Smooth muscle cell (in vitro differentiated cells): ENCODE measurements around the gene TENT5A. TPM values are rescaled to one million over a fixed set of nuclear protein-coding genes. Genes with fewer than 3 reads are reported as not detected.

ENCODE experiments used
- DNase-seq: peaks from one replicate; lab custom pipeline; 2025; ENCODE audit not compliant: unreplicated experiment; lab: John Stamatoyannopoulos, UW
- H2AFZ ChIP-seq: fragments of 200-600 bp; sonication (generic); 2 replicates; pipeline ENCODE4 v1.6.0; 2016; ENCODE audit warnings: antibody characterized with exemption, low read depth, mild to moderate bottlenecking
- H3F3A ChIP-seq: fragments of 200-600 bp; sonication (generic); 2 replicates; pipeline ENCODE4 v1.6.0; 2017; ENCODE audit warnings: antibody characterized with exemption, low read depth
- H3K27ac ChIP-seq: fragments of 200-600 bp; sonication (generic); 2 replicates; pipeline ENCODE4 v1.5.1; 2016; ENCODE audit warnings: low read depth, mild to moderate bottlenecking
- H3K27me3 ChIP-seq: fragments of 200-600 bp; sonication (generic); 2 replicates; pipeline ENCODE4 v1.6.1; 2016; ENCODE audit warnings: low read depth, mild to moderate bottlenecking
- H3K36me3 ChIP-seq: fragments of 200-600 bp; sonication (generic); 2 replicates; pipeline ENCODE4 v1.5.1; 2016; ENCODE audit warnings: low read depth
- H3K4me1 ChIP-seq: fragments of 200-600 bp; sonication (generic); 2 replicates; pipeline ENCODE4 v1.5.1; 2016; ENCODE audit warnings: low read depth
- H3K4me2 ChIP-seq: fragments of 200-600 bp; sonication (generic); 2 replicates; pipeline ENCODE4 v1.6.0; 2016; ENCODE audit warnings: mild to moderate bottlenecking
- H3K4me3 ChIP-seq: fragments of 200-600 bp; sonication (generic); 2 replicates; pipeline ENCODE4 v1.5.1; 2016; ENCODE audit warnings: mild to moderate bottlenecking
- H3K79me2 ChIP-seq: fragments of 200-600 bp; sonication (generic); 2 replicates; pipeline ENCODE4 v1.6.0; 2016; ENCODE audit warnings: low read depth, mild to moderate bottlenecking
- H3K9ac ChIP-seq: fragments of 200-600 bp; sonication (generic); 2 replicates; pipeline ENCODE4 v1.6.0; 2016; ENCODE audit warnings: low read depth
- H3K9me3 ChIP-seq: fragments of 200-600 bp; sonication (generic); replicated peaks from 2 replicates; pipeline ENCODE4 v1.5.1; 2016; ENCODE audit warnings: low read depth
- H4K20me1 ChIP-seq: fragments of 200-600 bp; sonication (generic); 2 replicates; pipeline ENCODE4 v1.6.0; 2016; ENCODE audit warnings: low read depth
- WGBS: methylation state at CpG from one replicate; pipeline ENCODE4 v1.1.7; 2016; ENCODE audit warnings: low lambda C conversion rate; 5-methylcytosine and 5-hydroxymethylcytosine counted together
- polyA plus RNA-seq: library from polyadenylated mRNA; unstranded; fragments of >200 nt; fragmentation: Nextera tagmentation; extraction: Ambion mirVana; gene quantifications from 2 replicates; pipeline ENCODE4 v1.2.1, GENCODE V29; 2016
- total RNA-seq: library from RNA; depleted of rRNA; stranded (reverse); fragments of >200 nt; gene quantifications from 2 replicates; pipeline ENCODE4 v1.2.3, GENCODE V29; 2014
- TF ChIP-seq, protein P1 (sequence below): fragments of 200-600 bp; sonication (generic); IDR thresholded peaks from 2 replicates; pipeline ENCODE4 v1.5.1; 2017; ENCODE audit warnings: borderline replicate concordance, mild to moderate bottlenecking, antibody characterized with exemption; ENCODE audit not compliant: insufficient read depth, poor library complexity, severe bottlenecking

The TENT5A gene
- total and polyA plus RNA-seq, 2 experiments from 2014 or later: 123 to 151 TPM

DNA sequence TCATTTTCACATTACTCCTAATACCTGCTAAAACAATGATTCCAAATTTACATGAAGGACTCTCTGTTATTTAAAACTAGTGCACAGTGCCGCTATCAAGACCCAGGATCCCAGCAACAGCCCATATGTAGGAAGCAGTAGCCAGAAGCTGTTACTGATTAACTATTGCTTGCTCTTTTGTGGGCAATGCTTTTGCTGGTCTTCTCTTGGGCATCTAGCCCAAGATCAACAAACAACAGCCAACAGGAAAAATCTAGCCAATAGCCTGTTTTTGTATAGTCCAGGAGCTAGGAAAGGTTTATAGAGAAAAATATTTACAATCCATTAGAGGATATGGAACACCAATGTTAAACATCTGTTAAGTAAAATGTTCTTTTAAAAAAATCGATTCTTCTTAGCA, 22.1 kb upstream of the TENT5A start:
- Histone ChIP-seq H3K4me2 (no peak overlapping the region), H3K9ac (no peak overlapping the region), H4K20me1 (no peaks in the 10 kb centered on the region), H3K27ac (no peak overlapping the region), H2AFZ (no peak overlapping the region), H3K9me3 (no peaks in the 10 kb centered on the region), H3K36me3 (no peaks in the 10 kb centered on the region), H3F3A (no peaks in the 10 kb centered on the region), H3K4me3 (no peak overlapping the region), H3K4me1 (peaks cover 4% of the 10 kb centered on the region), H3K27me3 (no peaks in the 10 kb centered on the region), H3K79me2 (no peaks in the 10 kb centered on the region)
- DNase-seq: no peak
- WGBS: 84% methylated on average over 2 of the region's 2 CpGs
- TF ChIP-seq, protein P1, sequence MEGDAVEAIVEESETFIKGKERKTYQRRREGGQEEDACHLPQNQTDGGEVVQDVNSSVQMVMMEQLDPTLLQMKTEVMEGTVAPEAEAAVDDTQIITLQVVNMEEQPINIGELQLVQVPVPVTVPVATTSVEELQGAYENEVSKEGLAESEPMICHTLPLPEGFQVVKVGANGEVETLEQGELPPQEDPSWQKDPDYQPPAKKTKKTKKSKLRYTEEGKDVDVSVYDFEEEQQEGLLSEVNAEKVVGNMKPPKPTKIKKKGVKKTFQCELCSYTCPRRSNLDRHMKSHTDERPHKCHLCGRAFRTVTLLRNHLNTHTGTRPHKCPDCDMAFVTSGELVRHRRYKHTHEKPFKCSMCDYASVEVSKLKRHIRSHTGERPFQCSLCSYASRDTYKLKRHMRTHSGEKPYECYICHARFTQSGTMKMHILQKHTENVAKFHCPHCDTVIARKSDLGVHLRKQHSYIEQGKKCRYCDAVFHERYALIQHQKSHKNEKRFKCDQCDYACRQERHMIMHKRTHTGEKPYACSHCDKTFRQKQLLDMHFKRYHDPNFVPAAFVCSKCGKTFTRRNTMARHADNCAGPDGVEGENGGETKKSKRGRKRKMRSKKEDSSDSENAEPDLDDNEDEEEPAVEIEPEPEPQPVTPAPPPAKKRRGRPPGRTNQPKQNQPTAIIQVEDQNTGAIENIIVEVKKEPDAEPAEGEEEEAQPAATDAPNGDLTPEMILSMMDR: no peak

GRCh38 chr6:81773887-81774286, 21.4 kb upstream of the TENT5A start:
- H3K27me3 ChIP-seq: no peaks in the 10 kb centered on the region
- H3K4me1 ChIP-seq: peaks cover 4% of the 10 kb centered on the region
- TF ChIP-seq, protein P1: no peak
- WGBS: 100% methylated on average over 2 of the region's 2 CpGs
- H3K79me2 ChIP-seq: no peaks in the 10 kb centered on the region
- peak overlapping the region; percentile 87 for H3K27ac ChIP-seq
- no peaks in the 10 kb centered on the region for H4K20me1 ChIP-seq
- H2AFZ ChIP-seq: no peak overlapping the region
- no peak for DNase-seq
- H3K9me3 ChIP-seq: no peaks in the 10 kb centered on the region
- no peaks in the 10 kb centered on the region for H3F3A ChIP-seq
- no peak overlapping the region for H3K9ac ChIP-seq
- no peaks in the 10 kb centered on the region for H3K36me3 ChIP-seq
- no peak overlapping the region for H3K4me2 ChIP-seq
- no peak overlapping the region for H3K4me3 ChIP-seq

DNA sequence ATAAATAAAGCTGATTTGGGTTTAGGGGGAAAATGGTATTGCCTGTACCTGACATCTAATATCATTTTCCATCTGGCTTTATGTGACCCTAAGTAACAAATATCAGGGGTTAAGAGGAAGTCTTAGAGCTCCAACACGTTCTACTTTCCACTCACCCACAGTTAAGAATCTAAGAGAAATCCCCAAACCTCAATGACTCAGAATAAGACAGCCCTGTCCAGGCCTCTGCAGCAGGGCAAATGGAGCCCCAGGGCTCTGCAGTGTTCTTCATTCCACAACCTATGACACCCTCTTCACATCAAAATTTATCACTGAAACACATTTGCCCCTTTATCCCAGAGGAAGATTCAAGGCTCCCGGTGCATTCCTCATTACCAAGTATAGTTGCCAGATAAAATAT, 20.3 kb upstream of the TENT5A start:
- DNase-seq: no peak
- no peak overlapping the region for H3K9ac ChIP-seq
- H3K36me3 ChIP-seq: no peaks in the 10 kb centered on the region
- H3F3A ChIP-seq: peaks cover 6% of the 10 kb centered on the region
- H4K20me1 ChIP-seq: no peaks in the 10 kb centered on the region
- no peak overlapping the region for H2AFZ ChIP-seq
- TF ChIP-seq, protein P1: no peak
- H3K79me2 ChIP-seq: no peaks in the 10 kb centered on the region
- H3K4me3 ChIP-seq: no peak overlapping the region
- peak overlapping the region; percentile 87 for H3K27ac ChIP-seq
- H3K4me2 ChIP-seq: peak overlapping the region; percentile 22
- 16% methylated on average over 2 of the region's 2 CpGs for WGBS
- no peaks in the 10 kb centered on the region for H3K9me3 ChIP-seq
- H3K27me3 ChIP-seq: no peaks in the 10 kb centered on the region
- peaks cover 11% of the 10 kb centered on the region for H3K4me1 ChIP-seq

- no peaks in the 10 kb centered on the region for H3K36me3 ChIP-seq
- no peak overlapping the region for H3K4me2 ChIP-seq
- no peaks in the 10 kb centered on the region for H4K20me1 ChIP-seq
- peaks cover 17% of the 10 kb centered on the region for H3F3A ChIP-seq
- H3K79me2 ChIP-seq: no peaks in the 10 kb centered on the region
- no peak overlapping the region for H3K4me3 ChIP-seq
- H2AFZ ChIP-seq: no peak overlapping the region
- no peaks in the 10 kb centered on the region for H3K27me3 ChIP-seq
- no peak for DNase-seq
- TF ChIP-seq, protein P1: no peak
- H3K9ac ChIP-seq: no peak overlapping the region
- WGBS: 100% methylated on average over 1 of the region's 1 CpG
- H3K9me3 ChIP-seq: no peaks in the 10 kb centered on the region
- H3K27ac ChIP-seq: peak overlapping the region; percentile 87
- H3K4me1 ChIP-seq: peaks cover 19% of the 10 kb centered on the region
Measured at GRCh38 chr6:81771097-81771496, 18.6 kb upstream of the TENT5A start.
